NB4 (cell line): ENCODE measurements around the gene TPM1.
A peak's percentile ranks its signal among the peaks of the same experiment; 100 is the strongest.

Experiments
- DNase-seq: peaks from one replicate; pipeline ENCODE4 v3.0.0; 2010; ENCODE audit warnings: low read depth
- H3K4me3 ChIP-seq: one replicate; pipeline ENCODE4 v1.5.1; 2011; ENCODE audit warnings: mild to moderate bottlenecking, low read depth, low read length, moderate library complexity
- MYC ChIP-seq: IDR thresholded peaks from 2 replicates; pipeline ENCODE4 v1.6.1; 2011; ENCODE audit warnings: low read depth, low read length
- POLR2A ChIP-seq: IDR thresholded peaks from 2 replicates; pipeline ENCODE4 v1.6.1; 2011; ENCODE audit warnings: mild to moderate bottlenecking; ENCODE audit not compliant: insufficient read length; ENCODE audit errors: extremely low read depth
- TF ChIP-seq, protein P1 (sequence below): IDR thresholded peaks from one replicate; pipeline ENCODE4 v1.5.1; 2012; ENCODE audit warnings: low read depth, low read length
- TF ChIP-seq, protein P2 (sequence below): IDR thresholded peaks from 2 replicates; pipeline ENCODE4 v1.6.1; 2011; ENCODE audit warnings: low read depth, low read length

The TPM1 gene

DNA sequence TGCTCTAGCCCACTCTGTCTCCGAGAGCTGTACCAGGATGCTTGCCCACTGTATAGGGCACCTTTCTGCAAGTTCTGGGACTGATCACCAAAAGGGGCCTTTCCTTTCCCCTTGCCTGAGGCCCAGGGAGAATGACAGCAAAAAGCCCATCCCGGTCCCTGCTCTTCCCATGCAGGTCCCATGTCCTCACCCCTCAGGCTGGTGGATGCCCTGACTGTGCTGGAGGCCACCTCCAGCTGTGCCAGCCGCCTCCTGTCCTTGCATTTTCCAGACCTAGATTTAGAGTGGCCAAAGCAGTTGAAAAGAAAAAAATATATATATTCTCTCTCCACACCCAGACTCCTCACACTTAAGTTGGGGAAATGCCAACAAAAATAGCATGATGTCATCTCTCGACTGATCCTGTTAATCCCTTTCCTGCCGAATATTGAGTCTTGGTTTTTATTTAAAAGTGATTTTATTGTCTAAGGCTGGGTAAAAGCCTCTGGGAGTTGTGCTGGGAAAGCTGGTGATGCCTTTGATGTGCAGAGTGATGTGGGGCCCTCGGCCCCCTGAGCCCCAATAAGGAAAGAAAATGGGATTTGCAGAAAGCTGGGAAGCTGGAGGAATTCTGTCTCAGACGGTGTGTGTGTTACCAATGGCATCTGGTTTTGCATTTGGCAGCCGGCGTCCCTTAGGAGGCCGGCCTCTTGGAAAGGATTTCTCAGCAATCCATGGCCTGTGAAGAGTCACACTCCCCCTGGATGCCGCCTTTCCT, 29.3 kb upstream of the TPM1 start:
- H3K4me3 ChIP-seq: no peak overlapping the region
- DNase-seq: no peak
- TF ChIP-seq, protein P1, sequence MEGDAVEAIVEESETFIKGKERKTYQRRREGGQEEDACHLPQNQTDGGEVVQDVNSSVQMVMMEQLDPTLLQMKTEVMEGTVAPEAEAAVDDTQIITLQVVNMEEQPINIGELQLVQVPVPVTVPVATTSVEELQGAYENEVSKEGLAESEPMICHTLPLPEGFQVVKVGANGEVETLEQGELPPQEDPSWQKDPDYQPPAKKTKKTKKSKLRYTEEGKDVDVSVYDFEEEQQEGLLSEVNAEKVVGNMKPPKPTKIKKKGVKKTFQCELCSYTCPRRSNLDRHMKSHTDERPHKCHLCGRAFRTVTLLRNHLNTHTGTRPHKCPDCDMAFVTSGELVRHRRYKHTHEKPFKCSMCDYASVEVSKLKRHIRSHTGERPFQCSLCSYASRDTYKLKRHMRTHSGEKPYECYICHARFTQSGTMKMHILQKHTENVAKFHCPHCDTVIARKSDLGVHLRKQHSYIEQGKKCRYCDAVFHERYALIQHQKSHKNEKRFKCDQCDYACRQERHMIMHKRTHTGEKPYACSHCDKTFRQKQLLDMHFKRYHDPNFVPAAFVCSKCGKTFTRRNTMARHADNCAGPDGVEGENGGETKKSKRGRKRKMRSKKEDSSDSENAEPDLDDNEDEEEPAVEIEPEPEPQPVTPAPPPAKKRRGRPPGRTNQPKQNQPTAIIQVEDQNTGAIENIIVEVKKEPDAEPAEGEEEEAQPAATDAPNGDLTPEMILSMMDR: no peak

DNA sequence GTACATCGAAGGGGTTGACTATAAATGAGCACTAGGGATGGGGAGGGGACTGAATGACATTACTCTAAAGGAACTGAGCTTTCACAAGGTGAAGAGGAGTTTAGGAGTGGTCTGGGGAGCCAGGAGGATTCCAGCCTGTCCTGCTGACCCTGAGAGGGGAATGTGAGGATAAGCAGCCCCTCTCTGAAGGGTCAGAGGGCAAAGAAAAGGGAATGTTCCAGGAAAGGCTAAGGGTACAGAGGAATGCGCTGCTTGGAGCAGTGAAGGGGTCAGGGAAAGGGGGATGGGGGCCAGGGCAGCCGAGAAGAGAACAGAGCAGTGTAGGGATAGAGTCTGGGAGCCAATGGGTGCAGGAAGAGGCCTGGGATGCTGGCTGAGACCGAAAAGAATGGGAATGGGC, 28.0 kb upstream of the TPM1 start:
- TF ChIP-seq, protein P1: no peak
- TF ChIP-seq, protein P2, sequence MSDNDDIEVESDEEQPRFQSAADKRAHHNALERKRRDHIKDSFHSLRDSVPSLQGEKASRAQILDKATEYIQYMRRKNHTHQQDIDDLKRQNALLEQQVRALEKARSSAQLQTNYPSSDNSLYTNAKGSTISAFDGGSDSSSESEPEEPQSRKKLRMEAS: no peak
- no peak for TF ChIP-seq MYC
- TF ChIP-seq POLR2A: no peak
- H3K4me3 ChIP-seq: no peak overlapping the region
- DNase-seq: no peak

DNA sequence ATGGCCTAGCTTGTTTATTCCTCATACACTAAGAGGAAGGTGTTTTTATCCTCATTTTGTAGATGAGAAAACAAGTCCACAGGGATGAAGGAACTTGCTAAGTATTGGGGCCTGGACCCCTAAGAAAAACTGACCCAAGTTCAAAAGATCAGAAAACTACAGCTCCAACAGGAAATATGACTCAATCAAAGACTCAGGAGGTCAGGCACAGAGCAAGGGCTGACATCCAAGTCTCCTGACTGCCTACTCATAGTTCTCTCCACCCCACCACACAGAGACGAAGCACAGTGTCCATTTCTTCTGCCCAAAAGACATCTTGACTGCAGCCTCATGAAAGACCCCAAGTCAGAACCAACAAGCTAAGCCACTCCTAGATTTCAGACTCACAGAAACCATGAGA, 26.9 kb upstream of the TPM1 start:
- DNase-seq: no peak
- no peak overlapping the region for H3K4me3 ChIP-seq
- TF ChIP-seq, protein P1: no peak
- TF ChIP-seq MYC (no peak), POLR2A (no peak)
- TF ChIP-seq, protein P2: no peak

DNA sequence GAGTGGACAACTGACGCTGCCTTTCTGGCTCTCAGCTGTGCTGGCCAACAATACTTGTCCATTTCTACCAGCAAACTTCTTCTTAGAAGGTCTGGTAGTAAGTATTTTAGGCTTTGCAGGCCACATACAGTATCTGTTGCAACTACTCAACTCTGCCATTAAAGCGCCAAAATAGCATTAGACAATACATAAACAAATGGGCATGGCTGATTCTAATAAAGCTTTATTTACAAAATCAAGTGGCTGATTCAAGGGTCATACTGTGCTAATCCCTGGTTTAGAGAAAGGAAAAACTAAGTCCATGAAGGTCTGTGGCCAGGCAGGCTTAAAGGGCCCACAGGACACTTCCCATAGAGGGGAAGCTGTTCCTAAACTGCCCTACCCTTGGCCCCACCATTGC, 26.3 kb upstream of the TPM1 start:
- H3K4me3 ChIP-seq: no peak overlapping the region
- DNase-seq: no peak
- TF ChIP-seq, protein P1: no peak
- TF ChIP-seq POLR2A: no peak
- TF ChIP-seq MYC: no peak
- TF ChIP-seq, protein P2: no peak

DNA sequence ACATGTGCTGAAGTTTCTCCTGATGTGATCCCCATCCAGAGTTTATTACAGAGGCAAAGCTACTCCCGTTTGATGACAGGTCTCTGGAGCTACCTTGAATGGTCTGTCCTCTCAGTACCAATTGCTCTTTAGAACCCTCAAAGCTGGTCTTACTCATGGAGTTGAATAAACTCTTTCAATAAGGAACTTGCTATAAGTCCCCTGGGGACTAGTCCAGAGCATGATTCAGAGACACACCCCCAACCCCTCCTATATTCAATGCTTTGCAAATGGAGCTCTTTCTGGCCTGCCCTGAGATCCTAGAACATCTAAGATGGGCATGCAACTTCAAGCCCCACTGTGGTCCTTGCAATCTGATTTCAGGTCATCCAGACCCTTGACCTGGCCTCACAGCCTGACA, 23.9 kb upstream of the TPM1 start:
- peak; percentile 68 for DNase-seq
- TF ChIP-seq MYC (no peak), POLR2A (no peak)
- TF ChIP-seq, protein P2: no peak
- TF ChIP-seq, protein P1: no peak
- H3K4me3 ChIP-seq: no peak overlapping the region
